ENCODE results near the gene SLC22A5. TPM values are rescaled to one million over a fixed set of nuclear protein-coding genes. Genes with fewer than 3 reads are reported as not detected.

The SLC22A5 gene
- total and polyA plus RNA-seq, 10 of the 15 experiments (the other 5 are each of a cell fraction or from before 2014, with no cell fraction given), result 1.1 to 4.4 (median 2.3) TPM

GRCh38 chr5:132408965-132409364 is 39.5 kb downstream of the SLC22A5 start:
- TF ChIP-seq MTA2 (IDR thresholded peaks at IDR 0.05; ENCODE audit: low read depth) (no peak), SMAD5 (IDR thresholded peaks at IDR 0.05; ENCODE audit: low read depth) (no peak), PAX5 (IDR thresholded peaks at IDR 0.05; ENCODE audit: borderline replicate concordance, low read depth, low read length) (no peak), IKZF1 (conservative IDR thresholded peaks at IDR 0.05) (no peak), WRNIP1 (IDR thresholded peaks at IDR 0.05; ENCODE audit: borderline replicate concordance, low read depth, low read length) (no peak), NFYB (IDR thresholded peaks at IDR 0.05; ENCODE audit: insufficient read depth, low read depth, low read length) (no peak), STAT1 (conservative IDR thresholded peaks at IDR 0.05) (no peak), SUZ12 (IDR thresholded peaks at IDR 0.05; ENCODE audit: unreplicated experiment) (no peak)
- TF ChIP-seq, protein P1, sequence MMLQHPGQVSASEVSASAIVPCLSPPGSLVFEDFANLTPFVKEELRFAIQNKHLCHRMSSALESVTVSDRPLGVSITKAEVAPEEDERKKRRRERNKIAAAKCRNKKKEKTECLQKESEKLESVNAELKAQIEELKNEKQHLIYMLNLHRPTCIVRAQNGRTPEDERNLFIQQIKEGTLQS (IDR thresholded peaks at IDR 0.05; ENCODE audit: borderline replicate concordance, extremely low read depth, low read depth, low read length), result no peak
- TF ChIP-seq, protein P2, sequence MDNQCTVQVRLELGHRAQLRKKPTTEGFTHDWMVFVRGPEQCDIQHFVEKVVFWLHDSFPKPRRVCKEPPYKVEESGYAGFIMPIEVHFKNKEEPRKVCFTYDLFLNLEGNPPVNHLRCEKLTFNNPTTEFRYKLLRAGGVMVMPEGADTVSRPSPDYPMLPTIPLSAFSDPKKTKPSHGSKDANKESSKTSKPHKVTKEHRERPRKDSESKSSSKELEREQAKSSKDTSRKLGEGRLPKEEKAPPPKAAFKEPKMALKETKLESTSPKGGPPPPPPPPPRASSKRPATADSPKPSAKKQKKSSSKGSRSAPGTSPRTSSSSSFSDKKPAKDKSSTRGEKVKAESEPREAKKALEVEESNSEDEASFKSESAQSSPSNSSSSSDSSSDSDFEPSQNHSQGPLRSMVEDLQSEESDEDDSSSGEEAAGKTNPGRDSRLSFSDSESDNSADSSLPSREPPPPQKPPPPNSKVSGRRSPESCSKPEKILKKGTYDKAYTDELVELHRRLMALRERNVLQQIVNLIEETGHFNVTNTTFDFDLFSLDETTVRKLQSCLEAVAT (IDR thresholded peaks at IDR 0.05), result no peak
- TF ChIP-seq, protein P3, sequence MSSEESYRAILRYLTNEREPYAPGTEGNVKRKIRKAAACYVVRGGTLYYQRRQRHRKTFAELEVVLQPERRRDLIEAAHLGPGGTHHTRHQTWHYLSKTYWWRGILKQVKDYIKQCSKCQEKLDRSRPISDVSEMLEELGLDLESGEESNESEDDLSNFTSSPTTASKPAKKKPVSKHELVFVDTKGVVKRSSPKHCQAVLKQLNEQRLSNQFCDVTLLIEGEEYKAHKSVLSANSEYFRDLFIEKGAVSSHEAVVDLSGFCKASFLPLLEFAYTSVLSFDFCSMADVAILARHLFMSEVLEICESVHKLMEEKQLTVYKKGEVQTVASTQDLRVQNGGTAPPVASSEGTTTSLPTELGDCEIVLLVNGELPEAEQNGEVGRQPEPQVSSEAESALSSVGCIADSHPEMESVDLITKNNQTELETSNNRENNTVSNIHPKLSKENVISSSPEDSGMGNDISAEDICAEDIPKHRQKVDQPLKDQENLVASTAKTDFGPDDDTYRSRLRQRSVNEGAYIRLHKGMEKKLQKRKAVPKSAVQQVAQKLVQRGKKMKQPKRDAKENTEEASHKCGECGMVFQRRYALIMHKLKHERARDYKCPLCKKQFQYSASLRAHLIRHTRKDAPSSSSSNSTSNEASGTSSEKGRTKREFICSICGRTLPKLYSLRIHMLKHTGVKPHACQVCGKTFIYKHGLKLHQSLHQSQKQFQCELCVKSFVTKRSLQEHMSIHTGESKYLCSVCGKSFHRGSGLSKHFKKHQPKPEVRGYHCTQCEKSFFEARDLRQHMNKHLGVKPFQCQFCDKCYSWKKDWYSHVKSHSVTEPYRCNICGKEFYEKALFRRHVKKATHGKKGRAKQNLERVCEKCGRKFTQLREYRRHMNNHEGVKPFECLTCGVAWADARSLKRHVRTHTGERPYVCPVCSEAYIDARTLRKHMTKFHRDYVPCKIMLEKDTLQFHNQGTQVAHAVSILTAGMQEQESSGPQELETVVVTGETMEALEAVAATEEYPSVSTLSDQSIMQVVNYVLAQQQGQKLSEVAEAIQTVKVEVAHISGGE (CRISPR knock-in tag; IDR thresholded peaks at IDR 0.05), result no peak
- no peaks in the 10 kb centered on the region for H4K20me1 ChIP-seq (ENCODE audit: control insufficient read depth, insufficient read depth)
- H3K79me2 ChIP-seq (ENCODE audit: control insufficient read depth, insufficient read depth, low read length), result peaks cover 40% of the 10 kb centered on the region
- in situ Hi-C loops (cut with MboI) (no loop called here), intact Hi-C loops (cut with micrococcal nuclease; ENCODE audit: unreplicated experiment) (no loop called here)
- H3K27me3 ChIP-seq (replicated peaks in 1 of 2; ENCODE audit: control insufficient read depth in 2 of 2, insufficient read depth in 2 of 2, low read length in 1 of 2), result no peaks in the 10 kb centered on the region
- CTCF ChIA-PET, result interaction anchor here (1.0 to 5.2 kb wide), 3 partner anchors 17 to 90 kb away, joined by 5 to 31 read pairs (median 30); no protein-coding TSS in a partner anchor
- peaks cover 1% of the 10 kb centered on the region; the same call in 1 of the 2 replicates for H3K4me1 ChIP-seq (ENCODE audit: control insufficient read depth, insufficient read depth, low read length)
- H3K4me3 ChIP-seq, result no peak overlapping the region
- no TSS peak for BruUV-seq (replicated peaks)
- SMC1A ChIA-PET (ENCODE audit: uncharacterized antibody, unreplicated experiment), result interaction anchor here (1.0 to 6.2 kb wide), 6 partner anchors 13 to 89 kb away, joined by 3 to 59 read pairs (median 22); no protein-coding TSS in a partner anchor
- H3K27ac ChIP-seq (ENCODE audit: control insufficient read depth, insufficient read depth), result no peak overlapping the region
- no peaks in the 10 kb centered on the region for H3K36me3 ChIP-seq (ENCODE audit: control insufficient read depth in 2 of 2, insufficient read depth in 2 of 2, low read length in 1 of 2)
- 100% methylated on average over 2 of the region's 2 CpGs for WGBS (ENCODE audit: insufficient coverage, insufficient replicate concordance, low lambda C conversion rate, missing lambda C conversion rate)
- H3K9me3 ChIP-seq (replicated peaks; ENCODE audit: control insufficient read depth, insufficient read depth, low read length), result no peaks in the 10 kb centered on the region; the same call in 2 of the 3 replicates
- FAIRE-seq (no peak), DNase-seq (ENCODE audit: low read depth, low spot score) (no peak), ATAC-seq (no peak)
- RAD21 ChIA-PET (ENCODE audit: unreplicated experiment), result interaction anchor here (1.0 to 2.6 kb wide), 3 partner anchors 22 to 118 kb away, joined by 3 to 13 read pairs (median 7); no protein-coding TSS in a partner anchor
- no peak overlapping the region for H3K4me2 ChIP-seq (ENCODE audit: control insufficient read depth, insufficient read depth)
- POLR2A ChIA-PET, result interaction anchor here (3.9 kb wide), 1 partner anchor 15 kb away, joined by 46 read pairs; no protein-coding TSS in a partner anchor
- H3K9ac ChIP-seq (ENCODE audit: control insufficient read depth, insufficient read depth, low read length), result no peak overlapping the region
- no peak overlapping the region for H2AFZ ChIP-seq (ENCODE audit: control insufficient read depth, low read depth, low read length)

All from GM12878 (cell line).